Mucosa of stomach (tissue), 1 donor: Measurements from ENCODE around the gene NTRK2.

Experiments used
- H3K27me3 ChIP-seq: one replicate; pipeline ENCODE4 v1.7.0; 2013; ENCODE audit warnings: mild to moderate bottlenecking, low read length; ENCODE audit not compliant: control insufficient read depth, insufficient read depth
- H3K36me3 ChIP-seq: one replicate; pipeline ENCODE4 v1.7.0; 2013; ENCODE audit warnings: low read length; ENCODE audit not compliant: control insufficient read depth, insufficient read depth
- H3K4me1 ChIP-seq: one replicate; pipeline ENCODE4 v1.7.0; 2013; ENCODE audit warnings: mild to moderate bottlenecking, low read length; ENCODE audit not compliant: control insufficient read depth, insufficient read depth
- H3K4me3 ChIP-seq: one replicate; pipeline ENCODE4 v1.7.0; 2013; ENCODE audit warnings: low read length
- H3K9ac ChIP-seq: one replicate; pipeline ENCODE4 v1.7.0; 2013; ENCODE audit warnings: mild to moderate bottlenecking, low read length, moderate library complexity
- H3K9me3 ChIP-seq: one replicate; pipeline ENCODE4 v1.7.0; 2013; ENCODE audit warnings: mild to moderate bottlenecking, low read length, moderate library complexity; ENCODE audit not compliant: control insufficient read depth
- donor health status: Pancreatic carcinoma.

Gene NTRK2

DNA sequence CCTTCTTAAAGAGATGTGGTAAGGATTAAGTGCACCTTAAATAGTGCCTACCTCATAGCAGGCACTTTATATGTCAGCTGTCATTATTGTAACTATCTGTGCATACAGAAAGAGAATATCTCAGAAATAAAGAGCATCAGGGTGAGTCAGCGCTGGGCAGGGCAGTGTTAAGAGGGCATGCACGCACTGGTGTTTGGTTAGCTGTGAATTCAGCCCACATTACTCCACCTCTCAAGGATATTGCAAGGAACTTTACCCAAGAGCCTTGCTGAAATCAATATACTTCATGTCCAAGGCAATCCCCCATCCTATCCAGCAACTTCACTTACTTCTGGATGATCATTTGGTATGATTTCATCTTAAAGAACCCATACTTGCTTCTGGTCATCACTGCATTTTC, 300.9 kb downstream of the NTRK2 start:
- no peaks in the 10 kb centered on the region for H3K27me3 ChIP-seq
- H3K9ac ChIP-seq, result no peak overlapping the region
- no peaks in the 10 kb centered on the region for H3K4me1 ChIP-seq
- no peak overlapping the region for H3K4me3 ChIP-seq
- H3K9me3 ChIP-seq, result no peaks in the 10 kb centered on the region
- H3K36me3 ChIP-seq, result no peaks in the 10 kb centered on the region

DNA sequence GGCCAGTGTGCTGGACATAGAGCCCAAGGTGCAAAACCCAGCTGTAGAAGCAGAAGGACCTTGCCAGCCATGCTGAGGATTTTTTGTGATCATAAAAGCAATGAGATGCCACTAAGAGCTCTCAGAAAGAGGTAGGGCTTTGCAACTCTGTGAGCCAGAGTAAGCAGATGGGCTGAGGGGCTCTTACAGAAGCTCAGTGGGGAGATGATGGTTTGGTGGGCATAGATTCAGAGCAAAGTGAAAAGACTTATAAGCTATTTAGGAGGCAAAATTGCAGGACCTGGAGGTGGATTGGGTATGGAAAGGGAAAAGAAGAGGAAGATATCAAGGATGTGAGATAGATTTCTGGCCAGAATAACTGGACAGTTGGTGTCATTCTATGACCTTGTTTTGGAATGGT, 302.0 kb downstream of the NTRK2 start:
- Histone ChIP-seq H3K36me3 (no peaks in the 10 kb centered on the region), H3K27me3 (no peaks in the 10 kb centered on the region), H3K9me3 (no peaks in the 10 kb centered on the region), H3K4me1 (no peaks in the 10 kb centered on the region), H3K4me3 (no peak overlapping the region), H3K9ac (no peak overlapping the region)

DNA sequence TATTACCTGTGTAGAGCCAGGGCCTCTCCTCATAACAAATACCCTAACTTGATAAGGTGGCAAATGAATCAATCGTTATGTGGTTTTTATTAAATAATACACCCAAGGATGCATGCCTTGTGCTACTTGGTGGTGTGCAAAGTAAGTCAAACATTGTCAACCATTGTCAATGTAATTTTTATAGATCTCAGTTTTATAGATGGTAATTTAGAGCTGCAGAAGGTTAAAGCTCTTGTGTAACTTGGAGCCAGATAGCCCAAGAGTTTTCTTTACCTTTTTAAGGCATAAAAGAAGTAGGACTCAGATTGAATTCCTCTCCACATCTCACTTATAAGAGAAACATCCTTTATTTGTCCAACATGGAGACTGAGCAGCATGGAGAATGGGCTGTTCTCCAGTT, 304.7 kb downstream of the NTRK2 start:
- H3K4me3 ChIP-seq, result no peak overlapping the region
- no peaks in the 10 kb centered on the region for H3K36me3 ChIP-seq
- H3K27me3 ChIP-seq, result no peaks in the 10 kb centered on the region
- H3K4me1 ChIP-seq, result no peaks in the 10 kb centered on the region
- no peaks in the 10 kb centered on the region for H3K9me3 ChIP-seq
- no peak overlapping the region for H3K9ac ChIP-seq

DNA sequence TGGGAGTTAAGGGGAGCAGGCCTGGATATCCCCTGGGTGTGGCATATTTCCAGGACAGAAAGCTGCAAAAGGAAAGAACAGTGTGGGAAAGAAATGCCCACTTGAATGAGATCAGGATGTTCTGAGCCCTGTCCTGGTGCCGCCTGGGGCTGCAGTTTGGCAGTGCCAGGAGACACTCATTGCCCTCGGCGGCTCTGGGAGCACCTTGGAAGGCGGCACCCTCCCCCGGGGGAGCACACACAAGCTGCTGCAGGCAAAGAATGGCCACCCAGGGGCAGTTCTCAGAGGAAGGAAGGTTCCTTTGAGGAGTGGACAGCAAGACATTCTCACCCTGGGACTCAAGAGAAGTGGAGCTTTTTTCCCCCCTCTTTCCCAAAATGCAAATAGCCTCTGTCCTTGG, 305.3 kb downstream of the NTRK2 start:
- Histone ChIP-seq H3K27me3 (no peaks in the 10 kb centered on the region), H3K9me3 (no peaks in the 10 kb centered on the region), H3K4me1 (no peaks in the 10 kb centered on the region), H3K4me3 (no peak overlapping the region), H3K36me3 (no peaks in the 10 kb centered on the region), H3K9ac (no peak overlapping the region)

DNA sequence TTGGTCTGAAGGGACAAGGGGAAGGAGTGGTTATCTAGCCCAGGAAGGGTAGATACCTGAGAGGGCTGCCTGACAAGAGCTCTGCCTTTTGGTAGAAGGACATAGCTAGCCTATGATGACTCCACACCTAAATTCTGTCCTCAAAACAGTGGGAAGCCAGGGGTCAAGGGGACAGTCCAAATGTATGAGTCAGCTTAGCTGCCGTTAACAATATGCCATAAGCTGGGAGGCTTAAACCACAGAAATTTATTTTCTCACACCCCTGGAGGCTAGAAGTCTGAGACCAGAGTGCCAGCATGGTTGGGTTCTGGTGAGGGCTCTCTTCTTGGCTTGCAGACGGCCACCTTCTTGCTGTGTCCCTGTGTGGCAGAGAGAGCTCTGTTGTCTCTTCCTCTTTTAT, 306.4 kb downstream of the NTRK2 start:
- Histone ChIP-seq H3K36me3 (no peaks in the 10 kb centered on the region), H3K9ac (no peak overlapping the region), H3K4me1 (no peaks in the 10 kb centered on the region), H3K4me3 (no peak overlapping the region), H3K27me3 (no peaks in the 10 kb centered on the region), H3K9me3 (no peaks in the 10 kb centered on the region)

DNA sequence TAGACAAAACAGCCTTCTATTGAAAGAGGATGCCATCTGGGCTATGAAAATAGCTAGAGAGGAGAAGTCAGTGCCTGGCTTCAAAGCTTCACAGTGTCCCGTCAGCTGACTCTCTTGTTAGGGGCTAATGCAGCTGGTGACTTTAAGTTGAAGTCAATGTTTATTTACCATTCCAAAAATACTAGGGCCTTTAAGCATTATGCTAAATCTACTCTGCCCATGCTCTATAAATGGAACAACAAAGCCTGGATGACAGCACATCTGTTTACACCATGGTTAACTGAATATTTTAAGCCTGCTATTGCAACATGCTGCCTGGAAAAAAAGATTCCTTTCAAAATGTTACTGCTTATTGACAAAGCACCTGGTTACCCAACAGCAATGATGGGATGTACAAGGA, 309.1 kb downstream of the NTRK2 start:
- Histone ChIP-seq H3K27me3 (no peaks in the 10 kb centered on the region), H3K9ac (no peak overlapping the region), H3K4me1 (no peaks in the 10 kb centered on the region), H3K36me3 (no peaks in the 10 kb centered on the region), H3K9me3 (no peaks in the 10 kb centered on the region), H3K4me3 (no peak overlapping the region)

DNA sequence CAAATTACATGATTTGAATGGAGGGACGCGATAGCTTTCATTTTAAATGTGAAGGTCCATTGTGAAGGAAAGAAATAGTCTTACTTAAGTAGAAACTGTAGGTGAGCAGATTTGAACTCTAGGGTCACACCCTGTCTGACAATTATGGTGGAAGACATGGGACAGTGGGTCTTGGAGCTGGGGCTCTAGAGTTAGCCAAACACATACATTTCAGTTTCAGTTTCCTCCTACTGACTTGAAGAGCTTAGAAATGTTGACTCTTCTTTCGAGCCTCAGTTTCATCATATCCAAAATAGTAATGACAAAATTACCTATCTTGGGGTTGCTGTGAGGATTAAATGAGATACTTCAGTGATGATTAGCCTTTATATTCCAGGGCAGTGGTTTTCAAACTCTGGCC, 314.2 kb downstream of the NTRK2 start:
- no peaks in the 10 kb centered on the region for H3K4me1 ChIP-seq
- no peaks in the 10 kb centered on the region for H3K27me3 ChIP-seq
- no peak overlapping the region for H3K4me3 ChIP-seq
- no peak overlapping the region for H3K9ac ChIP-seq
- H3K9me3 ChIP-seq, result no peaks in the 10 kb centered on the region
- no peaks in the 10 kb centered on the region for H3K36me3 ChIP-seq

DNA sequence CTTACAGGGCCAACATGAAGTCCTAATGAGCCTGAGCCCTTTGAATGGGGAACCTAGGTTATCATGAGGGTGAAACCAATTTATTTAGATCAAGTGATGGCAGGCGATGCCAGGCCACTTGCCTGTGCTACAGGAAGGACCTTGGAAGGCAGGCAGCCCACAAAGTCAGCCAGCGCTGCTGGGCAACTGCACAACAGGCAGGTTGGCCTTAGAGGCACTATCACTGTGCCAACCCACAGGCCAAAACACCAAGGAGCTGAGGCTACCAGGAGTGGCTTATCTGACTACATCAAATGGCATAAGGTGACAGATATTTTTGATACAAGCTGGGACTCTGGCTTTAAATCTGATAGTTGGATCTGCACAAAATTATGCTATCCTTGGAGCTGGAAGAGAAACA, 319.1 kb downstream of the NTRK2 start:
- Histone ChIP-seq H3K9me3 (no peaks in the 10 kb centered on the region), H3K4me3 (no peak overlapping the region), H3K9ac (no peak overlapping the region), H3K36me3 (no peaks in the 10 kb centered on the region), H3K27me3 (no peaks in the 10 kb centered on the region), H3K4me1 (peaks cover 5% of the 10 kb centered on the region)

DNA sequence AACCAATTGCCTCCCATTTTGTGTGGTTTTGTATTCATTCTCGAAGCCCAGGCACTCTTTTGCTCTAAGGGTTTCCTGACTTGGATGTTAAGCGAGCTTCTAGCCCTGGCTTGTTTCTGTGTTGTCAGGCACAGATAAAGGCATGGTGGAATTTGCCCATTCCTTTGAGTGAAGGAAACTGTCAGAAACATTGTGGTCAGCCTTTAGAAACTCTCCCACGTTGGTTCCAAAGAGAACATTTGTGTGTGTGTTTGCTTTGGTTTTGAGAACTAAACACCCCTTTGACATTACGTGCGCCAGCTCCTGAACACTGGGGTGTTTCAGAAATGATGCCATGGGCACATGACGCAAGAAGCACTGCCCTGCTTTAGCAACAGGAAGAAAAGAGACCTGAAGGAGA, 320.9 kb downstream of the NTRK2 start:
- Histone ChIP-seq H3K9me3 (no peaks in the 10 kb centered on the region), H3K27me3 (no peaks in the 10 kb centered on the region), H3K4me1 (peaks cover 5% of the 10 kb centered on the region), H3K4me3 (no peak overlapping the region), H3K9ac (no peak overlapping the region), H3K36me3 (no peaks in the 10 kb centered on the region)

DNA sequence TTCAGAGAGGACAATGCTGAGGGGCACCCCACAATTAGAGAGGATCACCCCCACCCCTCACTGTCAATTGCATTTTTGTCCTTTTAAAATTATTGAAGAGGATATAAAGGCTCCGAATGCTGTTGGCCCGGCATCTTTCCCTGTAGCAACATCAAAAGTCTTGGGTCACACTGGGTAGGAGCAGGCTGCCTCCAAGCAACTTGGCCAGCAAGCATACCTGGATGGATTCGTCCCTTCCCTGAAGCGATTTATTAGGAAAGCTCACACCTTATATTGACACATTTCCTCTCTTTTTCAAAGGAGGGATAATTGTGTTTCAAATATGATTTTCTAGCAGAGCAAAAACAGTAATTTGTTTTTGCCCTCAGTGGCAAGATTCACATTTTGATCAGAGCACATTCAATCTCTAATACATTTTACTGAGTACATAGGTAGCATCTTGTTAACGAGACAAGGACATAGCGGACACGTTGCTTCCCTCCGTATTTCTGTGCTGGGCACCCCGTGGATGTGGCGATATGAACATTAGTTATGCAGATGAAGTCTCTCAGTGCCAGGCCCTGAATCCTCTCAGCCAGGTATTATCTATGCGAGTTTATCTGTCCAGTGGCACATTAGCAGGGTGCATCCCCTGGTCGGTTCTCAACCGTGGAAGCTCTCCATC, 321.5 kb downstream of the NTRK2 start:
- Histone ChIP-seq H3K27me3 (no peaks in the 10 kb centered on the region), H3K9me3 (no peaks in the 10 kb centered on the region), H3K9ac (no peak overlapping the region), H3K4me3 (no peak overlapping the region), H3K4me1 (peaks cover 5% of the 10 kb centered on the region), H3K36me3 (no peaks in the 10 kb centered on the region)

DNA sequence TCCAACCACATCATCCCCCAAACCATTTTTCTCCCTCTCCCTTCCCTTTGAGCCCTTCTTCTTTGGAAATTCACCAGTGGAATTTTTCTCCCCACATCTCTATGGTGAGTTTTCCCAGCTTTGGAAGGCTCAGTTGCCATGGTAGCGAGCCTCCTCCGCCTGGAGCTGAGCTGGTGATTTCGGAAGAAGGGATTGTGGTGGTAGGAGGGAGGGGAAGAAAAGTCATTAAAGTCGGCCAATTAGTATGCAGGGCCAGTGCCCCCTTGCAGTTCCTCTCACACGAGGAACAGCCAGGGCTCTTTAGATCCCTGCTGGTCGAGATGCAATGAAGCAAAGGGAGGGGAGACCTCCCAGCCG, 322.0 kb downstream of the NTRK2 start:
- no peak overlapping the region for H3K9ac ChIP-seq
- H3K27me3 ChIP-seq, result no peaks in the 10 kb centered on the region
- no peaks in the 10 kb centered on the region for H3K9me3 ChIP-seq

DNA sequence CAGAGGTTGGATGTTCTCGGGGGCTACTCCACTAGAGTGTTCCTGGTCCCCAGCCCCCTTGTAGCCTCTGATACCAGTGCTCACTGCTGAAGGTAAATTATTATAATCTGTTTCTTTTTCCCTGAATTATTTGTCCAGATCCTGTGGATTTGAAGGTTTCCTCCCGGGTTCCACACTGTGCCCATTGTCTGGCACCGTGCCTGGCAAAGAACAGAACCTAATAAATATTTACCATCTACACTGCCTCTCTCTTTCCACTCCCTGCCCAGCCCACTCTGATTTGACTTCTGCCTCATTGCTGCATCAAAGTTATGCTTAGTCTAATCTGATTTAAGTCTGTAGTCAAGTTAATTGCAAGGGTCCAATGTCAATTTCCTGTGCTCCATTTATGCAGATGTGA, 322.9 kb downstream of the NTRK2 start:
- Histone ChIP-seq H3K9ac (no peak overlapping the region), H3K36me3 (no peaks in the 10 kb centered on the region), H3K9me3 (no peaks in the 10 kb centered on the region), H3K4me3 (no peak overlapping the region), H3K27me3 (no peaks in the 10 kb centered on the region), H3K4me1 (peaks cover 5% of the 10 kb centered on the region)

More for the DNA sequence above, 322.0 kb downstream of the NTRK2 start:
- Histone ChIP-seq H3K36me3 (no peaks in the 10 kb centered on the region), H3K4me3 (no peak overlapping the region), H3K4me1 (peaks cover 5% of the 10 kb centered on the region)

DNA sequence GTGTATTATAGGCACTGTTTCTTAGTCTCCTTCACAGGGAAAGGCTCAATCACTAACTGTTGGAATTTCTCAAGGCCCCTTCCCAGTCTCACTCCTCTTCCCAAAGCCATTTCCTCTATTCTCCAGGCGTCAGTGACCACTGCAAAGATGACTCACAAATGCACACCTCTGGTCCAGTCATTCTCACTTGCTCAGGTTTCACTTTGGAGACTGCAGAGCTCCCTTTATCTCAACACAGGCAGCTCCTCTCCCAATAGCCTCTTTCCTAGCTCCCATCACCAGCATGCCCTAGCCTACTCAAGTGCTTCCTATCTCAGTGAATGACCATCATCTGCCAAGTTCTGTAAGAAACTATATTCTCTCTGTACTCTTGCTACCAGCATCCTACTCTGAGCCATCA, 323.6 kb downstream of the NTRK2 start:
- H3K27me3 ChIP-seq, result no peaks in the 10 kb centered on the region
- no peaks in the 10 kb centered on the region for H3K36me3 ChIP-seq
- no peak overlapping the region for H3K9ac ChIP-seq
- peaks cover 5% of the 10 kb centered on the region for H3K4me1 ChIP-seq
- H3K4me3 ChIP-seq, result no peak overlapping the region
- H3K9me3 ChIP-seq, result no peaks in the 10 kb centered on the region
